Dedifferentiated amniotic fluid mesenchymal stem cell (primary cell): ENCODE results near the gene CROCC.
"Not testable (repeated sequence)": the region's sequence is repeated elsewhere in the genome, so short reads cannot be mapped to it uniquely, and the experiment has no call there.

Source experiments
- DNase-seq: peaks from one replicate; pipeline ENCODE4 v3.0.0-alpha.2; 2016; ENCODE audit errors: extremely low spot score

Gene CROCC

GRCh38 chr1:16939386-16940180, 17.9 kb downstream of the CROCC start:
- DNase-seq, result not testable (repeated sequence)

DNA sequence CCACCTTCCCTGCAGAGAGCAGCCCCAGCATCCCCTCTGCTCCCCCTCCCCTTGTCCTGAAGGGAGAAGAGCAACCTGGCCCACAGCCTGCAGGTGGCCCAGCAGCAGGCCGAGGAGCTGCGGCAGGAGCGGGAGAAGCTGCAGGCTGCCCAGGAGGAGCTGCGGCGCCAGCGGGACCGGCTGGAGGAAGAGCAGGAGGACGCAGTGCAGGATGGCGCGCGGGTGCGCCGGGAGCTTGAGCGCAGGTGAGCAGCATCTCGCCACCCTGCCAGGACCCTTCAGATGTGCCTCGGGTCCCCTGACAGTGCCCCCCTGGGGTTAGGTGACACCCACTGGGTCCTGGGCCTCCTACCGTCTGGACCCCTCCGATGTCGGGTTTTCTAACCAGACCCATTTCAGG, 22.3 kb downstream of the CROCC start:
- DNase-seq, result no peak

DNA sequence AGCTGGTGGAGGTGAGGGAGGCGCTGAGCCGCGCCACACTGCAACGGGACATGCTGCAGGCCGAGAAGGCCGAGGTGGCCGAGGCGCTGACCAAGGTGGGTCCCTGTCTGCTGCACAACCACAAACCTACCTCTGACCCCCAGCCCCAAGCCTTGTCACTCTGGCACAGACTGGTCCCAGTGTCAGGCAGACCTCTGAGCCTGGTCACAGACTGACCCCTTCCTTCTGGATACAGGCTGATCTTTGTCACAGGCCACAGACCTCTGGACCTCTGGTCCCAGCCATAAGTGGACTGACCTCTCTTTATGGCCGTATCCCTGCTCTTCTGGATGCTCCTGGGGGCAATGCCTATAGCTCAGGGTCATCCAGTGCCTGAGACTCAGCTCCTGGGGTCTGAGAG, 23.8 kb downstream of the CROCC start:
- DNase-seq, result not testable (repeated sequence)

DNA sequence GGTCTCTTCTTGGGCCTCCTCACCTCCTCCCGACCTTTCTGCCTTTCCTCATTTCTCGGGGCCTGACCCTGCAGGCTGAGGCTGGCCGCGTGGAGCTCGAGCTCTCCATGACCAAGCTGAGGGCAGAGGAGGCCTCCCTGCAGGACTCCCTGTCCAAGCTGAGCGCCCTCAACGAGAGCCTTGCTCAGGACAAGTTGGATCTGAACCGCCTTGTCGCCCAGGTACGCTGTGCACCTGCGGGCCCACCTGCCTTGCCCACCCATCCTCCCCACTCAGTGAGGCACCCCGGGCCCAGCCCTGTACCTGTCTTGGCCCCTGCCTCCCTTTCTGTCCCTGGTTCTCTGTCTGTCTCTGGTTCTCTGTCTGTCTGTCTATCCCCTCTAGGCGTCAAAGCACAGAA, 24.5 kb downstream of the CROCC start:
- not testable (repeated sequence) for DNase-seq

GRCh38 chr1:16946646-16947045, 24.9 kb downstream of the CROCC start:
- DNase-seq, result no peak

GRCh38 chr1:16948282-16948891, 26.7 kb downstream of the CROCC start:
- DNase-seq, result not testable (repeated sequence)

DNA sequence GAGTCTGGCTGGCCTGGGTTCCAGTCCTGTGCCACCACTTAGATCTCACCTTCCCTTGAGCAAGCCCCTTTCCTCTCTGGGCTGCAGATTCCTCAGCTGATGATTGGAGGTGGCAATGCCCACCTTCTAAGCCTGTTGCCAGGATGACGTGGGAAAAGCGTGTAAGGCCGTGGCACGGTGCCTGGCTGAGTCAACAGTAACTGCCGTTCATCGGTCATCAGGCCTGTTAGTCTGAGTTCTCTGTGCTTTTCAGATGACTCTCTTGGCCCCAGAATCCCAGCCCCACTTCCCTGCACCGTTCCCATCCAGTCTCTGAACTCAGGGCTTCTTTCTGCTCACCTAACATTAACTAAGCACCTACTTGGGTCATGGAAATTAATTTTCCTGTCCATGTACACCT, 27.3 kb downstream of the CROCC start:
- DNase-seq, result not testable (repeated sequence)

DNA sequence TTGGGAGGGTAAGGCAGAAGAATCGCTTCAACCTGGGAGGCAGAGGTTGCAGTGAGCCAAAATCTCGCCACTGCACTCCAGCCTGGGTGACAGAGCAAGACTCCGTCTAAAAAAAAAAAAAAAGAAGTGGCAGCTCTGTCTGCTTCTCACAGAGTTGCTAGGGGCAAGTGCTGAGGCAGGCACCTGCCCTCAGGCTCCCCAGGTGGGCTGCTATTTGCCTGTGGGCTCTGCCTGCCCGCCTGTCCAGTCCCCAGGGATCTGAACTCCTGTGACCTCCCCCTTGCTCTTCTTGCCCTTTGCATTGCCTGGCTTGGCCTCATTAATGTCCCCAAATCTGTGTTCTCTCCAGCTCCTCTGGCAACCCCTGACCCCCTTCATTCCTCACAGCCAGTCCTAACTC, 30.6 kb downstream of the CROCC start:
- DNase-seq, result not testable (repeated sequence)

GRCh38 chr1:16954579-16954978, 32.8 kb downstream of the CROCC start:
- no peak for DNase-seq

DNA sequence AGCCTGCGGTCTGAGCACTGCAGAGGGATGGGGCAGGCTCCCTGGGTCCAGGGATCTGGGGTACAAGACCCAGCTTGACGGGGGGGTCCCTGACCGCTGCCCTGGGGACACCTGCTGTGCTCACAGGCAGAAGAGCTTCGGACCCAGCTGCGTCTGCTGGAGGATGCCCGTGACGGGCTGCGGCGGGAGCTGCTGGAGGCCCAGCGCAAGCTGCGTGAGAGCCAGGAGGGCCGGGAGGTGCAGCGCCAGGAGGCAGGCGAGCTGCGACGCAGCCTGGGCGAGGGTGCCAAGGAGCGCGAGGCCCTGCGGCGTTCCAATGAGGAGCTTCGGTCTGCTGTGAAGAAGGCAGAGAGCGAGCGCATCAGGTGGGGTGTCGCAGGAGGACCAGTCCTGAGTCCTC, 33.5 kb downstream of the CROCC start:
- no peak for DNase-seq

DNA sequence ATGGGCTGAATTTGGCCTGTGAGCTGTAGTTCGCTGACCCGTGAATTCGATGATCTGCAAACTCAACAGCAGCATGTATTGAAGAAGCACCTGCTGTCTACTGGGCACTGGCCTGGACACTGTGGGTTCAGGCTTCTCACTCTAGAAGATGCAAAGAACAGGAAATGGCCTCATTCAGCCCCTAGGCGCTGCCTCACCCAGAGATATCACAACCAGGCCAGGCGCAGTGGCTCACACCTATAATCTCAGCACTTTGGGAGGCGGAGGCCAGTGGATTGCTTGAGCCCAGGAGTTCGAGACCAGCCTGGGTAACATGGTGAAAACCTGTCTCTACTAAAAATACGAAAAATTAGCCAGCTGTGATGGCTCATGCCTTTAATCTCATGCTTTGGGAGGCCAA, 35.0 kb downstream of the CROCC start:
- DNase-seq, result no peak

DNA sequence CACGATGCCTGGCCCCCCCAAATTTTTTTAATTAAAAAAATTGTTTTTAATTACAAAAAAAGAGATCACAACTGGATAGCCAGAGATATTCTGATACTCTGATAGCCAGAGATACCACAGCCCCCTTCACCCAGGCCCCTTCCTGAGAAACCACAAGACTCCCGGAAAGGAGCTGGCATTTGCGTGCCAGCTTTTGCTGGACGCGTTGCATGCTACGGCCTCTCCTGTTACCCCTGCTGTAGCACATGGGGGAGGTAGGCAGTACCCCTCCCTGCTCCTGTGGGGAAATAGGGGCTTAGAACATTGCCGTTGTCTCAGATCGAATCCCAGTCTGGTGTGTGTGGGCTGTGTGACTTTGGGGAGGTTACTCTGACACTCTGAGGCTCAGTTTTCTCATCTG, 36.0 kb downstream of the CROCC start:
- no peak for DNase-seq

- no peak for DNase-seq
These were observed 36.7 kb downstream of the CROCC start for GRCh38 chr1:16958475-16958874.

DNA sequence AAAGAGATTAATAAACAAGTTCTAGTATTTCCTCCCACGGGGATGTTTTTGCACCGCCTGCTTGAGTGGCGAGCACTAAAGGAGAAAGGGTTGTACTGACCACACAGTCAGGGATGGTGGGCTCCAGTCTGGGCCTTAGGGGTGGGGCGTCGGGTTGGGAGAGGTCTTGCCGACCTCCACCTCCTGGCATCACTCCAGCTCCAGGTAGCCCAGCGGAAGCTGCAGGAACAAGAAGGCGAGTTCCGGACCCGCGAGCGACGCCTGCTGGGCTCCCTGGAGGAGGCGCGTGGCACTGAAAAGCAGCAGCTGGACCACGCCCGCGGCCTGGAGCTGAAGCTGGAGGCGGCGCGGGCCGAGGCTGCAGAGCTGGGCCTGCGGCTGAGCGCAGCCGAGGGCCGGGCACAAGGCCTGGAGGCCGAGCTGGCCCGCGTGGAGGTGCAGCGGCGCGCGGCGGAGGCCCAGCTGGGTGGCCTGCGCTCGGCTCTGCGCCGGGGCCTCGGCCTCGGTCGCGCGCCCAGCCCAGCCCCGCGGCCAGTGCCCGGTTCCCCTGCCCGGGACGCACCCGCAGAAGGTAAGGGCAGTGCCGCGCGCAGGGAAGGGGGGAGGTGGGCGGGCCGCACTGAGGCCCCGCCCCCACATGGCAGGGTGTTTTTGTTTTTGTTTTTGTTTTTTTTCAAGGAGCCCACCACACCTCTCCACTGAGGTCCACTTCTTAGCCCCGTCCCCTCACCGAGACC, 39.0 kb downstream of the CROCC start:
- DNase-seq, result peak; percentile 74

- no peak for DNase-seq
These were observed 39.8 kb downstream of the CROCC start for GRCh38 chr1:16961297-16962133.

DNA sequence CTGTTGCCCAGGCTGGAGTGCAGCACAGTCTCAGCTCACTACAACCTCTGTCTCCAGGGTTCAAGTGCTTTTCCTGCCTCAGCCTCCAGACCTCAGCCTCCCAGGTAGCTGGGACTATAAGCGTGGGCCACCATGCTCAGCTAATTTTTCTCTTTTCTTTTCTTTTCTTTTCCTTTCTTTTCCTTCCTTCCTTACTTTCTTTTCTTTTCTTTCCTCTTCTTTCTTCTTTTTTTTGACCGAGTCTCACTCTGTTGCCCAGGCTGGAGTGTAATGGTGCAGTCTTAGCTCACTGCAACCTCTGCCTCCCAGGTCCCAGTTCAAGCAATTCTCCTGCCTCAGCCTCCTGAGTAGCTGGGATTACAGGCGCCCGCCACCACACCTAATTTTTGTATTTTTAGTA, 42.4 kb downstream of the CROCC start:
- not testable (repeated sequence) for DNase-seq

GRCh38 chr1:16965486-16966067, 43.8 kb downstream of the CROCC start:
- DNase-seq, result no peak

GRCh38 chr1:16966282-16966681, 44.6 kb downstream of the CROCC start:
- DNase-seq, result no peak

- DNase-seq, result peak; percentile 48
These were observed 45.4 kb downstream of the CROCC start for GRCh38 chr1:16967095-16967575.

DNA sequence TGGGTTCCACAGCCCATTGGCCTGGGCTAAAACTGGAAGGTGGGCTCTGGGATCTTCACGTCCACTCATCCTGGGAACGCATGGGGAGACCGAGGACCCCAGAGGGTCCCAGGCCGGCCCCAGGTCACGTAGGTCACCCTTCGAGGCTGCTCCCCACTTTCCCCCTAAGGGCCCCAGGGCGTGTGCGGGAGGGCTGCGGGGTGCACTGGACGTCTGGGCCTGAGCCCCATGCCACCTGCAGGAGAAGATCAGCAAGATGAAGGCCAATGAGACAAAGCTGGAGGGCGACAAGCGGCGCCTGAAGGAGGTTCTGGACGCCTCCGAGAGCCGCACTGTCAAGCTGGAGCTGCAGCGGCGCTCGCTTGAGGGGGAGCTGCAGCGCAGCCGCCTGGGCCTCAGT, 46.2 kb downstream of the CROCC start:
- no peak for DNase-seq

GRCh38 chr1:16968372-16968771, 46.6 kb downstream of the CROCC start:
- DNase-seq, result no peak
